Measurements from ENCODE around the gene TRERF1. TPM values are rescaled to one million over a fixed set of nuclear protein-coding genes. Genes with fewer than 3 reads are reported as not detected.

Gene TRERF1
- total RNA-seq, 1 experiment from 2014 or later: 22.3 TPM

DNA sequence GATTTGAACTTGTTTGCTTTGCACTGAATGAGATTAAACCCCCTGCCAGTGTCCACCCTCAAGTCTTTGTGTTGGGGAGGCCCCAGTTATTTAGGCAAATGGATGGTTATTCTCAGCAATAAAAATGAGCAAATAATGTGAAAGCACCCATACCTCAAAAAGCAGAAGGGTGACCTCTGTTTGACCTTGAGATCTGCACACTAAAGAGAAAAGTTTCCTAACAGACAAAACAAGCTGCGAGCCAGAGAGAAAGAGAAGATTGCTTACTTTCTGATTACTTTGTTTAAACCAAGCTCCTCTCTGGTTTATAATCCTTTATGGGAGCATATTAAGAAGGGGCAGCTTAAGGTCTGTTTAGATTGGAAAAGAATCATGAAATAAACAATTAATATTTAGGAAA, 30.4 kb upstream of the TRERF1 start (continued):
- TF ChIP-seq, protein P1, sequence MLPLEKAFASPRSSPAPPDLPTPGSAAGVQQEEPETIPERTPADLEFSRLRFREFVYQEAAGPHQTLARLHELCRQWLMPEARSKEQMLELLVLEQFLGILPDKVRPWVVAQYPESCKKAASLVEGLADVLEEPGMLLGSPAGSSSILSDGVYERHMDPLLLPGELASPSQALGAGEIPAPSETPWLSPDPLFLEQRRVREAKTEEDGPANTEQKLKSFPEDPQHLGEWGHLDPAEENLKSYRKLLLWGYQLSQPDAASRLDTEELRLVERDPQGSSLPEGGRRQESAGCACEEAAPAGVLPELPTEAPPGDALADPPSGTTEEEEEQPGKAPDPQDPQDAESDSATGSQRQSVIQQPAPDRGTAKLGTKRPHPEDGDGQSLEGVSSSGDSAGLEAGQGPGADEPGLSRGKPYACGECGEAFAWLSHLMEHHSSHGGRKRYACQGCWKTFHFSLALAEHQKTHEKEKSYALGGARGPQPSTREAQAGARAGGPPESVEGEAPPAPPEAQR (CRISPR knock-in tag; IDR thresholded peaks at IDR 0.05): no peak
- TF ChIP-seq, protein P2, sequence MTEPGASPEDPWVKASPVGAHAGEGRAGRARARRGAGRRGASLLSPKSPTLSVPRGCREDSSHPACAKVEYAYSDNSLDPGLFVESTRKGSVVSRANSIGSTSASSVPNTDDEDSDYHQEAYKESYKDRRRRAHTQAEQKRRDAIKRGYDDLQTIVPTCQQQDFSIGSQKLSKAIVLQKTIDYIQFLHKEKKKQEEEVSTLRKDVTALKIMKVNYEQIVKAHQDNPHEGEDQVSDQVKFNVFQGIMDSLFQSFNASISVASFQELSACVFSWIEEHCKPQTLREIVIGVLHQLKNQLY (CRISPR knock-in tag; IDR thresholded peaks at IDR 0.05): no peak

DNA sequence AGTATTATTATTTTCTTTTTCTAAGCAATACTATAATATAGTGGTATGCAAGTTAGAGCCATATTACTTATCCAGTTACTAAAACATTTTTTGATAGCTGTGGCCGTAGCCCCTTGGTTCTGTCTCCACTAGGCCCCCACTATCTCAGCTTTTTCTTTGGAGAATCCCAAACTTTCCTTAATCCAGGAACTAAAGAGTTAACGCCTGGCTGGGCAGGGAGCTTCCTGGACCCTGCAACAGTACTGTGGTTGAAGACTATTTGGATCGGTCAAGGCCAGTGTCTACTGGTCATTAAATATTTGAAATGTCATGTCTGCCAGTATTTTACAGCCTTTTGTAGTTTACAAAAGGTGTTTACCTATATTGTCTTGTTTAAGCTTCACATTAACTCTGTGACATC, 20.0 kb upstream of the TRERF1 start:
- no peak for DNase-seq (ENCODE audit: low spot score)
- Mint-ChIP-seq H3K27me3 (ENCODE audit: low read depth) (peaks cover 4% of the 10 kb centered on the region; the same call in 1 of the 2 replicates), H3K27ac (no peak overlapping the region), H3K4me1 (peaks cover 8% of the 10 kb centered on the region), H3K4me3 (no peak overlapping the region), H3K36me3 (peaks cover 15% of the 10 kb centered on the region), H3K9me3 (peaks cover 24% of the 10 kb centered on the region)
- ChIA-PET CTCF (interaction anchor here (1.1 to 1.6 kb wide), 3 partner anchors 18 to 210 kb away, joined by 3 to 10 read pairs (median 4); no protein-coding TSS in a partner anchor), POLR2A (interaction anchor here (0.7 kb wide), 1 partner anchor 9 kb away, joined by 5 read pairs; no protein-coding TSS in a partner anchor)
- ATAC-seq: no peak
- no peak for TF ChIP-seq ZNF317 (CRISPR knock-in tag; IDR thresholded peaks at IDR 0.05; ENCODE audit: borderline replicate concordance, low read depth)
- TF ChIP-seq, protein P3, sequence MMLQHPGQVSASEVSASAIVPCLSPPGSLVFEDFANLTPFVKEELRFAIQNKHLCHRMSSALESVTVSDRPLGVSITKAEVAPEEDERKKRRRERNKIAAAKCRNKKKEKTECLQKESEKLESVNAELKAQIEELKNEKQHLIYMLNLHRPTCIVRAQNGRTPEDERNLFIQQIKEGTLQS (CRISPR knock-in tag; conservative IDR thresholded peaks at IDR 0.05): no peak
- TF ChIP-seq, protein P4, sequence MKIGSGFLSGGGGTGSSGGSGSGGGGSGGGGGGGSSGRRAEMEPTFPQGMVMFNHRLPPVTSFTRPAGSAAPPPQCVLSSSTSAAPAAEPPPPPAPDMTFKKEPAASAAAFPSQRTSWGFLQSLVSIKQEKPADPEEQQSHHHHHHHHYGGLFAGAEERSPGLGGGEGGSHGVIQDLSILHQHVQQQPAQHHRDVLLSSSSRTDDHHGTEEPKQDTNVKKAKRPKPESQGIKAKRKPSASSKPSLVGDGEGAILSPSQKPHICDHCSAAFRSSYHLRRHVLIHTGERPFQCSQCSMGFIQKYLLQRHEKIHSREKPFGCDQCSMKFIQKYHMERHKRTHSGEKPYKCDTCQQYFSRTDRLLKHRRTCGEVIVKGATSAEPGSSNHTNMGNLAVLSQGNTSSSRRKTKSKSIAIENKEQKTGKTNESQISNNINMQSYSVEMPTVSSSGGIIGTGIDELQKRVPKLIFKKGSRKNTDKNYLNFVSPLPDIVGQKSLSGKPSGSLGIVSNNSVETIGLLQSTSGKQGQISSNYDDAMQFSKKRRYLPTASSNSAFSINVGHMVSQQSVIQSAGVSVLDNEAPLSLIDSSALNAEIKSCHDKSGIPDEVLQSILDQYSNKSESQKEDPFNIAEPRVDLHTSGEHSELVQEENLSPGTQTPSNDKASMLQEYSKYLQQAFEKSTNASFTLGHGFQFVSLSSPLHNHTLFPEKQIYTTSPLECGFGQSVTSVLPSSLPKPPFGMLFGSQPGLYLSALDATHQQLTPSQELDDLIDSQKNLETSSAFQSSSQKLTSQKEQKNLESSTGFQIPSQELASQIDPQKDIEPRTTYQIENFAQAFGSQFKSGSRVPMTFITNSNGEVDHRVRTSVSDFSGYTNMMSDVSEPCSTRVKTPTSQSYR (CRISPR knock-in tag; IDR thresholded peaks at IDR 0.05): no peak
- TF ChIP-seq ZNF423 (CRISPR knock-in tag; IDR thresholded peaks at IDR 0.05): no peak
- TF ChIP-seq GRHL2 (CRISPR knock-in tag; IDR thresholded peaks at IDR 0.05; ENCODE audit: insufficient replicate concordance, severe bottlenecking): no peak
- no peak for TF ChIP-seq NFE2L1 (CRISPR knock-in tag; IDR thresholded peaks at IDR 0.05)
- TF ChIP-seq, protein P5, sequence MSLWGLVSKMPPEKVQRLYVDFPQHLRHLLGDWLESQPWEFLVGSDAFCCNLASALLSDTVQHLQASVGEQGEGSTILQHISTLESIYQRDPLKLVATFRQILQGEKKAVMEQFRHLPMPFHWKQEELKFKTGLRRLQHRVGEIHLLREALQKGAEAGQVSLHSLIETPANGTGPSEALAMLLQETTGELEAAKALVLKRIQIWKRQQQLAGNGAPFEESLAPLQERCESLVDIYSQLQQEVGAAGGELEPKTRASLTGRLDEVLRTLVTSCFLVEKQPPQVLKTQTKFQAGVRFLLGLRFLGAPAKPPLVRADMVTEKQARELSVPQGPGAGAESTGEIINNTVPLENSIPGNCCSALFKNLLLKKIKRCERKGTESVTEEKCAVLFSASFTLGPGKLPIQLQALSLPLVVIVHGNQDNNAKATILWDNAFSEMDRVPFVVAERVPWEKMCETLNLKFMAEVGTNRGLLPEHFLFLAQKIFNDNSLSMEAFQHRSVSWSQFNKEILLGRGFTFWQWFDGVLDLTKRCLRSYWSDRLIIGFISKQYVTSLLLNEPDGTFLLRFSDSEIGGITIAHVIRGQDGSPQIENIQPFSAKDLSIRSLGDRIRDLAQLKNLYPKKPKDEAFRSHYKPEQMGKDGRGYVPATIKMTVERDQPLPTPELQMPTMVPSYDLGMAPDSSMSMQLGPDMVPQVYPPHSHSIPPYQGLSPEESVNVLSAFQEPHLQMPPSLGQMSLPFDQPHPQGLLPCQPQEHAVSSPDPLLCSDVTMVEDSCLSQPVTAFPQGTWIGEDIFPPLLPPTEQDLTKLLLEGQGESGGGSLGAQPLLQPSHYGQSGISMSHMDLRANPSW (CRISPR knock-in tag; conservative IDR thresholded peaks at IDR 0.05; ENCODE audit: low read depth): no peak
- TF ChIP-seq ZBTB21 (CRISPR knock-in tag; IDR thresholded peaks at IDR 0.05; ENCODE audit: borderline replicate concordance): no peak
- no peak for TF ChIP-seq TEAD4 (CRISPR knock-in tag; IDR thresholded peaks at IDR 0.05)

DNA sequence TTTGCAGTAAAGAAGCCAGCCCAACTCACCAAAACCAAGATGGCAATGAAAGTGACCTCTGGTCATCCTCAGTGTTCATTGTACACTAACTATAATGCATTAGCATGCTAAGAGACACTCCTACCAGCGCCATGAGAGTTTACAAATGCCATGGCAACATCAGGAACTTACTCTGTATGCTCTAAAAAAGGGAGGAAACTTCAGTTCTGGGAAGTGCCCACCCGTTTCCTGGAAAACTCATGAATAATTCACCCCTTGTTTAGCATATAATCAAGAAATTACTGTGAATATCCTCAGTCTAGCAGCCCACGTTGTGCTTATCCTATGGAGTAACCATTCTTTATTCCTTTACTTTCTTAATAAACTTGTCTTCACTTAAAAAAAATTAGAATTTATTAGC, 19.4 kb upstream of the TRERF1 start:
- ATAC-seq: no peak
- peaks cover 15% of the 10 kb centered on the region for H3K36me3 Mint-ChIP-seq
- H3K9me3 Mint-ChIP-seq: peaks cover 24% of the 10 kb centered on the region
- no peak overlapping the region for H3K4me3 Mint-ChIP-seq
- H3K27ac Mint-ChIP-seq: no peak overlapping the region
- H3K4me1 Mint-ChIP-seq: peaks cover 8% of the 10 kb centered on the region
- ChIA-PET POLR2A (no interaction called here), CTCF (interaction anchor here (1.1 to 1.6 kb wide), 3 partner anchors 17 to 210 kb away, joined by 3 to 10 read pairs (median 4); no protein-coding TSS in a partner anchor)
- DNase-seq (ENCODE audit: low spot score): no peak
- peaks cover 4% of the 10 kb centered on the region; the same call in 1 of the 2 replicates for H3K27me3 Mint-ChIP-seq (ENCODE audit: low read depth)
- no peak for TF ChIP-seq ZNF138 (CRISPR knock-in tag; conservative IDR thresholded peaks at IDR 0.05)
- no peak for TF ChIP-seq ZNF219 (CRISPR knock-in tag; IDR thresholded peaks at IDR 0.05; ENCODE audit: borderline replicate concordance)
- TF ChIP-seq, protein P6, sequence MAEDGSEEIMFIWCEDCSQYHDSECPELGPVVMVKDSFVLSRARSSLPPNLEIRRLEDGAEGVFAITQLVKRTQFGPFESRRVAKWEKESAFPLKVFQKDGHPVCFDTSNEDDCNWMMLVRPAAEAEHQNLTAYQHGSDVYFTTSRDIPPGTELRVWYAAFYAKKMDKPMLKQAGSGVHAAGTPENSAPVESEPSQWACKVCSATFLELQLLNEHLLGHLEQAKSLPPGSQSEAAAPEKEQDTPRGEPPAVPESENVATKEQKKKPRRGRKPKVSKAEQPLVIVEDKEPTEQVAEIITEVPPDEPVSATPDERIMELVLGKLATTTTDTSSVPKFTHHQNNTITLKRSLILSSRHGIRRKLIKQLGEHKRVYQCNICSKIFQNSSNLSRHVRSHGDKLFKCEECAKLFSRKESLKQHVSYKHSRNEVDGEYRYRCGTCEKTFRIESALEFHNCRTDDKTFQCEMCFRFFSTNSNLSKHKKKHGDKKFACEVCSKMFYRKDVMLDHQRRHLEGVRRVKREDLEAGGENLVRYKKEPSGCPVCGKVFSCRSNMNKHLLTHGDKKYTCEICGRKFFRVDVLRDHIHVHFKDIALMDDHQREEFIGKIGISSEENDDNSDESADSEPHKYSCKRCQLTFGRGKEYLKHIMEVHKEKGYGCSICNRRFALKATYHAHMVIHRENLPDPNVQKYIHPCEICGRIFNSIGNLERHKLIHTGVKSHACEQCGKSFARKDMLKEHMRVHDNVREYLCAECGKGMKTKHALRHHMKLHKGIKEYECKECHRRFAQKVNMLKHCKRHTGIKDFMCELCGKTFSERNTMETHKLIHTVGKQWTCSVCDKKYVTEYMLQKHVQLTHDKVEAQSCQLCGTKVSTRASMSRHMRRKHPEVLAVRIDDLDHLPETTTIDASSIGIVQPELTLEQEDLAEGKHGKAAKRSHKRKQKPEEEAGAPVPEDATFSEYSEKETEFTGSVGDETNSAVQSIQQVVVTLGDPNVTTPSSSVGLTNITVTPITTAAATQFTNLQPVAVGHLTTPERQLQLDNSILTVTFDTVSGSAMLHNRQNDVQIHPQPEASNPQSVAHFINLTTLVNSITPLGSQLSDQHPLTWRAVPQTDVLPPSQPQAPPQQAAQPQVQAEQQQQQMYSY (CRISPR knock-in tag; IDR thresholded peaks at IDR 0.05): no peak
- TF ChIP-seq, protein P7, sequence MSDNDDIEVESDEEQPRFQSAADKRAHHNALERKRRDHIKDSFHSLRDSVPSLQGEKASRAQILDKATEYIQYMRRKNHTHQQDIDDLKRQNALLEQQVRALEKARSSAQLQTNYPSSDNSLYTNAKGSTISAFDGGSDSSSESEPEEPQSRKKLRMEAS (CRISPR knock-in tag; IDR thresholded peaks at IDR 0.05): no peak
- TF ChIP-seq, protein P8, sequence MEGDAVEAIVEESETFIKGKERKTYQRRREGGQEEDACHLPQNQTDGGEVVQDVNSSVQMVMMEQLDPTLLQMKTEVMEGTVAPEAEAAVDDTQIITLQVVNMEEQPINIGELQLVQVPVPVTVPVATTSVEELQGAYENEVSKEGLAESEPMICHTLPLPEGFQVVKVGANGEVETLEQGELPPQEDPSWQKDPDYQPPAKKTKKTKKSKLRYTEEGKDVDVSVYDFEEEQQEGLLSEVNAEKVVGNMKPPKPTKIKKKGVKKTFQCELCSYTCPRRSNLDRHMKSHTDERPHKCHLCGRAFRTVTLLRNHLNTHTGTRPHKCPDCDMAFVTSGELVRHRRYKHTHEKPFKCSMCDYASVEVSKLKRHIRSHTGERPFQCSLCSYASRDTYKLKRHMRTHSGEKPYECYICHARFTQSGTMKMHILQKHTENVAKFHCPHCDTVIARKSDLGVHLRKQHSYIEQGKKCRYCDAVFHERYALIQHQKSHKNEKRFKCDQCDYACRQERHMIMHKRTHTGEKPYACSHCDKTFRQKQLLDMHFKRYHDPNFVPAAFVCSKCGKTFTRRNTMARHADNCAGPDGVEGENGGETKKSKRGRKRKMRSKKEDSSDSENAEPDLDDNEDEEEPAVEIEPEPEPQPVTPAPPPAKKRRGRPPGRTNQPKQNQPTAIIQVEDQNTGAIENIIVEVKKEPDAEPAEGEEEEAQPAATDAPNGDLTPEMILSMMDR (IDR thresholded peaks at IDR 0.05): no peak

Data from WTC11 (cell line).